ENCODE results near the gene USP19. TPM values are rescaled to one million over a fixed set of nuclear protein-coding genes. Genes with fewer than 3 reads are reported as not detected.
A peak's percentile ranks its signal among the peaks of the same experiment; 100 is the strongest.

The USP19 gene
- total and polyA plus RNA-seq, 12 donors: 26.1 to 744 (median 79.8) TPM

DNA sequence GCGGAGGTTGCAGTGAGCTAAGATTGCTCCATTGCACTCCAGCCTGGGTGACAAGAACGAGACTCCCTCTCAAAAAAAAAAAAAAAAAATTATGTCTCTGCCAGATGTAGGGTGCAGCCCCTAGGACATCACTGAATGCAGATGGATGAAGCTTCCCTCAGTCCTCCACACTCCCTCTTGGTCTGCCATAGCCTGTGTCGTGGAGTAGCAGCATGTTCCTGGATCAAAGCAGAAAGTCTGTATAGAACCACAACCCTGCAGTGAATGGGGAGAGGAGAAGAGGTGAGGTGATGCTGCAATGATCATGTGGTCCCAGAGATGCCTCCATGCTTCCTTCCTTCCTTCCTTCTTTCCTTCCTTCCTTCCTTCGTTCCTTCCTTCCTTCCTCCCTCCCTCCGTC lies 27.5 kb upstream of the USP19 start:
- intact Hi-C loops (cut with DNase I): no loop called here
- H3K36me3 ChIP-seq (replicated peaks in 1 of 2): no peaks in the 10 kb centered on the region
- H3K9me3 ChIP-seq (replicated peaks in 1 of 3): no peaks in the 10 kb centered on the region
- no peak for DNase-seq
- no peak overlapping the region for H3K4me3 ChIP-seq
- no peak overlapping the region for H3K27ac ChIP-seq
- no peak for TF ChIP-seq POLR2A (IDR thresholded peaks at IDR 0.05)
- no peak for TF ChIP-seq CTCF (IDR thresholded peaks at IDR 0.05)
- 62 to 73% (median 71%) methylated on average over 5 of the region's 5 CpGs for WGBS, 4 donors
- no peaks in the 10 kb centered on the region for H3K27me3 ChIP-seq
- no peaks in the 10 kb centered on the region for H3K4me1 ChIP-seq (replicated peaks in 1 of 2)

- intact Hi-C loops (cut with DNase I): no loop called here
- DNase-seq: no peak
Observed at GRCh38 chr3:49140080-49140479, 19.5 kb upstream of the USP19 start.

DNA sequence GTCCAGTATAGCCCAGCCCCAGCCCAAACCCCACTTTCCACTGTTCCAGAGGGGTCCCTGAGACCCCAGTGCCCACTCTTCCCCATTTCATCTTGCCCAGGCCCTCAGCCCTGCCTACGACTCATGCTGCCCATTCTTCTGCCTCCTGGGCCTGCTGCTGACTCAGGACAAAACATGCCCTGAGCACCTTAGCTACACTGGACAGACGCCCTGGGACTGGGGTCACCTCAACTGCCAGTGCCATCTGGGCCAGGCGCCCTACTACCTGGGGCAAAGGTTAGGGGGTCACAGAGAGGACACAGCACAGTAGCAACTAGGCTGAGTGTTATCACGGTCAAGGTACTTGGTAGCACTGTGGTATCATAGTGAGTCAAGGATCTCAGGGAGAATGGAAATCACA lies 14.9 kb upstream of the USP19 start:
- Histone ChIP-seq H3K27ac (peak overlapping the region in 1 of 5 donors; percentile 96), H3K4me3 (no peak overlapping the region), H3K4me1 (replicated peaks in 1 of 2) (peaks cover 11 to 28% of the 10 kb centered on the region in 2 donors), H3K36me3 (replicated peaks in 1 of 2) (peaks cover 0 to 6% of the 10 kb centered on the region in 2 donors), H3K9me3 (replicated peaks in 1 of 3) (no peaks in the 10 kb centered on the region), H3K27me3 (no peaks in the 10 kb centered on the region)
- DNase-seq: no peak
- TF ChIP-seq POLR2A (IDR thresholded peaks at IDR 0.05) (no peak), CTCF (IDR thresholded peaks at IDR 0.05) (no peak)
- intact Hi-C loops (cut with DNase I): no loop called here
- 81 to 100% (median 86%) methylated on average over 1 to 4 of the region's 4 CpGs for WGBS, 4 donors

More at GRCh38 chr3:49140080-49140479, 19.5 kb upstream of the USP19 start:
- no peaks in the 10 kb centered on the region for H3K27me3 ChIP-seq
- no peaks in the 10 kb centered on the region for H3K36me3 ChIP-seq (replicated peaks in 1 of 2)
- H3K4me3 ChIP-seq: no peak overlapping the region
- no peaks in the 10 kb centered on the region for H3K9me3 ChIP-seq (replicated peaks in 1 of 3)
- 72 to 80% (median 75%) methylated on average over 2 to 3 of the region's 3 CpGs for WGBS, 4 donors
- no peak overlapping the region for H3K27ac ChIP-seq
- TF ChIP-seq CTCF (IDR thresholded peaks at IDR 0.05): no peak
- TF ChIP-seq POLR2A (IDR thresholded peaks at IDR 0.05): no peak
- no peaks in the 10 kb centered on the region for H3K4me1 ChIP-seq (replicated peaks in 1 of 2)

DNA sequence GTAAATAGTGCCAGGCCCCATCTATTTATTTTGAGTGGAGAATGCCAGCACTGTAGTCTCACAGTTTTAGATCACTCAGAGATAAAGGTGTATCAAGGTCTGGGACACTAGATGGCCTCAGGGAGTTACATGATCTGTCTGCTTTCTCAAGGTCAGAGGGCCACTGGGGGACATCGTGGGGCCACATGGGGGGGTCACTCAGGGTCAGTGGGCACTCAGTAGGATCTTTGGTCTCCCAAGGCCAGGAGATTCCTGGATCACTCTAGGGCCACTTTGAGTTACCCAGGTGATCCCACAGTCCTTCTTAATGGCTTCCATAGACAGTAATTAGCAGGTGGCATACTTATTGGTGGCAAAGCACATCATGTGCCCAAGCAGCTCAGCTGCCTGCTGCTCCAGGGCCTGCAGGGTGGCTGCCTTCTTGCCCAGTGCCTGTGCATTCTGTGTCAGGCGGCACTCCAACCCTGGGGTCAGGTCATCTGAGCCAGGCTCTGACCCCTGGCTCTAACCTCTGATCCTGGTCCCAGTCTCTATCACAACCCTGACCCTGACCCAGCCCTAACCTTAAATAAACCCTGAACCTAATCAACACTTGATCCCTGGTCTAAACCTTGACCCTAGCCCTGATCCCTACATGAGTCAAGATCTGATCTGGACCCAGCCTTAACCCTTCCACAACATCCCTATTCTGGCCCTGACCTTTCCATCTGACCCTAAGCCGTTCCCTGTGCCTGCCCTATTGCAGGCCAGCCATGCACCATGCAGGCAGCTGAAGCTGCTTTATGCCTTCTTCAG lies 14.0 kb upstream of the USP19 start:
- Histone ChIP-seq H3K9me3 (replicated peaks in 1 of 3) (no peaks in the 10 kb centered on the region), H3K27me3 (no peaks in the 10 kb centered on the region), H3K4me3 (no peak overlapping the region), H3K36me3 (replicated peaks in 1 of 2) (peaks cover 0 to 14% of the 10 kb centered on the region in 2 donors), H3K27ac (peak overlapping the region in 3 of 5 donors; percentile 54 to 96 (median 83)), H3K4me1 (replicated peaks in 1 of 2) (peaks cover 11 to 28% of the 10 kb centered on the region in 2 donors)
- intact Hi-C loops (cut with DNase I): no loop called here
- TF ChIP-seq CTCF (IDR thresholded peaks at IDR 0.05): peak in 1 of 6 experiments; percentile 1
- no peak for TF ChIP-seq POLR2A (IDR thresholded peaks at IDR 0.05)
- WGBS, 4 donors: 32 to 42% (median 37%) methylated on average over 3 of the region's 3 CpGs
- DNase-seq: peak in 2 of 7 donors; percentile 25 to 40

Data from adrenal gland (tissue), 12 donors.